ENCODE data around the gene NUP210.

Gene NUP210

DNA sequence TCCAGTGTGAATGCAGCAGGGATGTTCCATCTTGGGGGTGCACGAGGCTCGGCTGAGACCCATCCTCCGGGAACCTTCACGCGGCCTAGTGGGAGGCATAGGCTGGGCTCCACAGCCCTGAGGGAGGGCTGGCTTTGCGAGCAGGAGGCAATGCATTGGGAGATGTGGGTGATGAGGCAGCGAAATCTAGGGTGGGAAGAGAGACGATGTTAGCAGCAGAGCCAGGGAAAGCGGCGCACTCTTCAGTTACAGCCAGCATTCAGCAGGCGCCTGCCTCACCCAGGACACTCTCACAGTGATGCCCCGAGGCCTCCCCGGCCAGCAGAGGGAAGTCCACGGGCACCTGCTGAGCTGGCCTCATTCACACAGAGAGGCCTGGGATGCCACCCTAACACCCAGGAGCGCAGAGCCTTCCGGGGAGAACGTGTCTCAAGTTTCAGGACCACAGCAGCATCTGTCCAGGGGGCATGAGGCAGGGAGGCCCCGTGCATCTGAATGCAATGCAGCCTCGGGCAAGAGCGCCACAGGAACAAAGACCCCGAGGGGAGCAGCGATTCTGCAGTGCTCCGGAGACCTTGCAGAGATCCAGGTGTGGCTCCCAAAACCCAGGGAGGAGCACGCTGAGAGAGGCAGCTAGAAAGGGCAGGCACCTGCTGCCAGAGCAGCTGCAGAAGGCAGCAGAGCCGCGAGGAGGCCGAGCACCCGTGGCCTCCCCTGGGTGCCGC lies 102.4 kb downstream of the NUP210 start:
- DNase-seq, result no peak

DNA sequence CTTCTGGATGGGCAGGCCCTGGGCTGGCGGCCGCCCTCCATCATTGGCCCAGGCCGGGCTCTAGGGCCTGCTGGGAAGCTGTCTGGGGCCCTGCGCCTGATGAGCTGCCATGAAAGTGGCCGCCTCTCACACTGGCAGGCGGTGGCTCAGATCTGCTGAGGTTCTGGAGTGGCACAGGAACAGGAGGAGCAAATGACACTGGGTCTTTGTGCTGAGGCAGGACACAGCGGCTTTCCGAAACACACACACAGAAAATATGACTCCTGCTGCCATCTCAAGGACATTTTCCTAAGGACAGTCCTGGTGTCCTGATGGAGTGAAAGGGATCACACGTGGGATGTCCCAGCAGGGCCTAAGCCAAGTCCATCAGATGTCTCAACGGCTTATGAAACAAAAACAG lies 103.5 kb downstream of the NUP210 start:
- DNase-seq, result no peak

DNA sequence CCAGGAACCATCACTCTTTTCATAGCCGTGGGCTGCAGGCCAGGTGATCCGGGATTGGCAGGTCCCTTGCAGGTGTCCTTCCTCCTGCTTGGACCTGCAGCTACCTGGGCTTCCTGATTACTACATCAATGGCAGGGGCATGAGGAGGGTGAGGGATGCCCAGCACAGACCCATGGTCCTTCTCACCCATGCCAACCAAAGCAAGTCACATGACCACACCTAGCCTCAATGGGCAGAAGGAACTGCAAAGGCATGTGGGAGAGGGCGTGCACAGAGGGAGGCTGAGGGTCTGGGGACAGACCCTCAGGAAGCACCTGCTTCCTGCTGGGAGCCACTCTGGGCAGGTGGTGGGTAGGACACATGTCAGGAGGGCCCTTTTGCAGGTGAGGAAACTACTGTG lies 105.2 kb downstream of the NUP210 start:
- DNase-seq, result no peak

DNA sequence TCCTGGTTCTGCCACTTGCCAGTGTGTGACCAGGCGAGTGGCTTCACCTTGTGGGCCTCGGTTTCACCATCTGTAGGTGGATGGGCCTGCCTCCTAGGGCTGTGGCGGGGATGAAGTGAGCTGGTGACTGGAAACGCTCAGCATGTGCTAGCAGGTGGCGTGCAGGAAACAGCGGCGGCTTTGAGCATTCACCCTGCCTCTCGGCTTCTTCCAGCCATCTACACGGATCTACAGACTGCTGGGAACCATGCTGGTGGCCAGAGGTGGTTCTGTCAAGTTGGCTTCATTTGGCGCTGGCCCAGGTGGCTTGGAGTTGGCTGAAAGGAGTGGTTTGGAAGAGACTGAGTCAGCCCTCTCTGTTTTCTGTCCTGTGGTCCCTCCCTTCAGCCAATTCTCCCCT lies 106.3 kb downstream of the NUP210 start:
- DNase-seq, result no peak

DNA sequence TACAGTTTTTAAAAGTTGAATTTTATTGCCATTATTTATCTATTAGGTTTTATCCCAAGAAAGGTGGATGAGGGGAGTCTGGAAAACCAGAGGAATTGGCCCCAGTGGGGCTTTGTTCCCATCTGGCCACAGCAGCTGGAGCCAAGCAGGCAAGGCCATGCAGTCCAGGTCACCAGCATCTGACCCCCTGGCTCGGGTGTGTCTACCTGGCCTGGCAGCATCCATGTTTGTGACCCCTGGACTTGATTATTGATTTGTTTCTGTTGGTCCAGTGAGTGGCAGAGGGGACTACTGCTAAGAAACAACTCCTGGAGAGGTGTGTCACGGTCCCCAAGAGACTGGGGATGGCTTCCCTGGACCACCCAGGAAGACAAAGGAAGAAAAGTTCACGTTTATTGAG lies 111.1 kb downstream of the NUP210 start:
- no peak for DNase-seq

DNA sequence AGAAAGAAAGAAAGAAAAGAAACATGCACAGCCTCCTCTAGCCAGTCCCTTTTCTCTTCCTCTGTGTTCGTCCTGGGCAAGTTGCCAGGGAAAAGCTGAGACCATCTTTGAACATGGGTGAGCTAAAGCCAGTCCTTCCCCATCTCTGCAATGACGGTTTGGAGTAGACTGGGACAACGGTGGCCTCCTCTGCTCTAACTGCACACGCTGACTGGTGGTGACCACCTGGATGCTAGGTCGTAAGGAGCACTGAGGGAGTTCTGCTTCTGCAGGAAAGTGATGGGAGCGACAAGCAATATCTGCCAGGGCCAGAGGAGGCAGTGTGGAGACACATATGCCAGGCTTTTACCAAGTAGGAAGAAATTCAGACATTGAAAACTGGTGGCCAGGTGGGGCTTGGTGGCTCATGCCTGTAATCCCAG lies 111.7 kb downstream of the NUP210 start:
- no peak for DNase-seq

DNA sequence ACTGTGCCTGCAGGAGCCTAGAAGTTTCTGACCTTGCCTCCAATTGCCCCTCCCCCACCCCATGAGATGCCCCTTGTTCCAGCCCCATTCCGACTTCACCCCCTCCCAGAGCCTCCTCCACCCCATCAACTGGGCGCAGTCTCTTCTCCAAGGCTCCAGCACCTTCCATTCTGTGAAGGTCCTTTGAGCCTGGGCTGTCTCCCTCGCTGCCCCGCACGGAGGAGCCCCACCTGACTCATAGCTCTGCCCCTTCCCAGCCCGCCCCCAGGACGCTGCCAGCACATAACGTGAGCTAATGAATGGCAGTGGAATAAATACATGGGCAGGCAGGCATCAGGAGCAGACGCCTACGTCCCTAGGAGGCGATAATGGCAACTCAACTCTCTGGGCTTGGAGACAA lies 113.1 kb downstream of the NUP210 start:
- no peak for DNase-seq

DNA sequence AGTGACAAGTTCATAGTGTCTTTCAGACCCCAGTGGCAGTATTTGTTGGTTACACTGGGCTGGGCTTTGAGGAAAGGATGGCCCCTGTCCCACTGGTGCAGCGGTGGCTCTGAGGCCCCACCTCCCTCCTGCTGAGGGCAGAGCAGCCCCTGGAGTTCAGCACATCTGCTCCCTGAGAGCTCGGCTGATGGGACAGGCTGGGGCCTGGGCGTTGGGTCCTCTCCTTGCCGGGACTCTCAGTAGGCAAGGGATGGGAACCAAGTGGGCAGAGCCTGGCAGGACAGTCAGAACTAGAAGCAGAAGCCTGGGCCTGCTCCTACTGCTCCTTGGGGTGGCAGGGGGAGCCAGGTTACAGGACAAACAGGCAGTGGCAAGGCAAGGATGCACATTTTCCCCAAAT lies 114.5 kb downstream of the NUP210 start:
- no peak for DNase-seq

DNA sequence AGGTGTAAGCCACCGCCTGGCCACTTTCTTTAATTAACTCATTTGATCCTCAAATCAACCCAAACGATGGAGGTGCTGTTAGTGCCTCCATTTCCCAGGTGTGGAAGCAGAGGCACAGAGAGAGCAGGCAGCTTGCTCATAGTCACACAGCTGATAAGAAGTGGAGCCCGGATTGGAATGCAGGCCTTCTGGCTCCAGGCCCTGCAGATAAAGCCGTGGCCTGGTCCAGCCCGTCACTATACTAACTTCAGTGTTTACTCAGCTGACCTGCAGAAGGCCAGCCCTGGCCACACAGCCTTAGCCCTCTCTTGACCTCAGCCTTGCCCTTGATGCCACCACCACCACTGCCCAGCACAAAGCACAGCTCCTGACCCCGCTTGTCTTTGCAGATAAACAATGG lies 116.7 kb downstream of the NUP210 start:
- DNase-seq, result no peak

DNA sequence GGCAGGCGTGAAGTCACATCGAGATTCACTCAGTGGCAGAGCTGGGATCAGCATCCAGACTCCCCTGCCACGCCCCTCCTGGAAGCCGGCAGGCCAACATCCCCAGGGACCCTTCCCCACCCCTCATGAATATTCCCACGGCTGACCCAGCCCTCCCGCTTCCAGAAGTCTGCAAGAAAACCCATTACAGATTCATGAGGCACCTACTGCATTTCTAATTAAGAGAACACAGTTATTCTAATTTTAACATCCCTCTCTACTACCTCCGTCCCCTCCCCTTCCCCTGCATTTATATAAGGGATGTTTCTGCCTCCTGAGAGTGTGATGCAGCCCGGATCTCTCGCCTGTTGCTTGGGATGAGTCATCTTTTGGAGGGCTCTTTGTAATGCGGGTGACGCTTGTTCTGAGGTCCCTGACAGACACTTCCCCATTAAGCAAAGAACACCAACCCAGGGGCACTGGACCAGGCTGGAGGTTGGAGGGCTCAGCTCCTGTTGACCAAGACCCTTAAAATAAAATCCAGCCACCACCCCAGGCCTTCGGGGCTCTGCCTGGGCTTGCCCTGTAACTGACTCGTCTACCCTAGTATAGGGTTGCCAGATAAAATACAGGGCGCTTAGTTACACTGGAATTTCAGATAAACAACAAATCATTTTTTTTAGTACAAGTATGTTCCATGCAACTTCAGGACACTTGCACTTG lies 118.7 kb downstream of the NUP210 start:
- DNase-seq, result no peak

DNA sequence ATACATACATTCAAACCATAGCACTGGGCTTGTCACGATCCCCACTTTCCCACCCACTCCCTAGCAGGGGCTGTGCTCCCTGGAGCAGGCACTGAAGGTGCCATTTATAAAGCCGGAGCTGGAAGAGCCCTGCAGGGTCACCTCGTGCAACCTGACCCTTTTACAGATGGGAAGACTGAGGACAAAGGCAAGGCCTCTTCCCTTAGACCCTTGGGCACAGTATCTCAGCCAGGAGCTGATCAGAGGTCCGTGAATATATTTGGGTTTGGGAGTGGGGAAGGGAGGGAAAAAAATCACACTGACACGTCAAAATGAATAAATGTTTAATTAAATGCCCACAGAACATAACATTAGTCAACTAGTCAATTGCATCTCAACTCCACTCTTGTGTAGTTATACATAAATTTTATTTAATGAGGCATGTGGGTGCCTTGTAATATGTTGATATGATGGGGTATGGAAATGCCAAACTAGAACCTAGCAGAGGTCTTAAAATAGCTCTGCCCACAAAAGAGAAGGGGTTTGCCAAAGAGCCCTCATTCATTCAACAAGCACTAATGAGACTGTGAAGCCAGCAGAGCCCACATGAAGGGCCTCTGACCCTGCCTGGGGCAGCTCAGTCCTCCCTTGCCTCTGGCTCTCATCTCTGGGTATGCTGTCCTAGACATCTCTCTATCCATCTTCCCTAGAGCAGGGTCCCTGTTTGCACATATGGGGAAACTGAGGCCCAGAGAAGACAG lies 119.4 kb downstream of the NUP210 start:
- DNase-seq, result no peak

DNA sequence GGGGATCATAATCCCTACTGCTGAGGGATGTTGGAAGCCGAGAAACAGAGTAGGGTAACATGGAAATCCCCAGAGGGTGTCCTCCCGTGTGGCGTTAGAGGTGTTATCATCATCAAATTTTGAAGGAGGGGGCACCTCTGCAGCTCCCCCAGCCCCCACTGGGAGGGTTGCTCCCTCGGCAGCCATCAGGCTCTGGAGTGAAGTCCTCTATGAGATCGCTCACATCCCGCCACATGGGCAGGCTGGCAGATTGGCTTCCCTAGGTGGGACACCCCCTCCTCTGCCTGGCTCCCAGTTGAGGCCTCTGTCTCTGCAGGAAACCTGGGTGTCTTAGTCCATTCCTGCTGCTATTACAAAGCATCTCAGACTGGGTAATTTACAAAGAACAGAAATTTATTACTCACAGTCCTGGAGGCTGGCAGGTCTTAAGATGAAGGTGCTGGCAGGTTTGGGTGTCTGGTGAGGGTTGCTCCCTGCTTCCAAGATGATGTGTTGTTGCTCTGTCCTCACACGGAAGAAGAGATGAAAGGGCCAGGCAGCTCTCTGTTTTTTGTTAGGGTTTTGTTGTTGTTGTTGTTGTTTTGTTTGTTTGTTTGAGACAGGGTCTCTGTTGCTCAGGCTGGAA lies 120.5 kb downstream of the NUP210 start:
- DNase-seq, result no peak

DNA sequence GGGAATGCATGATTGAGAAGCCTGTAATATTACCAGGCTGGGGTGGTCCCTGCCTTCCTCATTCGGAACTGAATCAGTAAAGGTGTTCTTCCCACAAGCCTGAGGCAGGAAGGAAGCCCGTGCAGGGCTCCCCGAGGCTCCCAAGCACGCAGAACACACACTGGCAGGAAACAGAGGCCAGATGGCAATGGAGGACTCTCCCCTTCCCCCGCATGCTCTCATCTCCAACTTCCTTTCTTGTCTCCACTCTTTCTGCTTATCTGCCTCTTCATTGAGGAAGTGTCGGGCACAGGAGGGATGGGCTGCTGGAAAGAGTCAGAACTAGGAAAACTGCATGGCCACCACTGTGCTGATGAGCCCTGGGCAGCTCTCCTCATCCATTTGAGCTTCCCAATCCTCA lies 123.5 kb downstream of the NUP210 start:
- no peak for DNase-seq

DNA sequence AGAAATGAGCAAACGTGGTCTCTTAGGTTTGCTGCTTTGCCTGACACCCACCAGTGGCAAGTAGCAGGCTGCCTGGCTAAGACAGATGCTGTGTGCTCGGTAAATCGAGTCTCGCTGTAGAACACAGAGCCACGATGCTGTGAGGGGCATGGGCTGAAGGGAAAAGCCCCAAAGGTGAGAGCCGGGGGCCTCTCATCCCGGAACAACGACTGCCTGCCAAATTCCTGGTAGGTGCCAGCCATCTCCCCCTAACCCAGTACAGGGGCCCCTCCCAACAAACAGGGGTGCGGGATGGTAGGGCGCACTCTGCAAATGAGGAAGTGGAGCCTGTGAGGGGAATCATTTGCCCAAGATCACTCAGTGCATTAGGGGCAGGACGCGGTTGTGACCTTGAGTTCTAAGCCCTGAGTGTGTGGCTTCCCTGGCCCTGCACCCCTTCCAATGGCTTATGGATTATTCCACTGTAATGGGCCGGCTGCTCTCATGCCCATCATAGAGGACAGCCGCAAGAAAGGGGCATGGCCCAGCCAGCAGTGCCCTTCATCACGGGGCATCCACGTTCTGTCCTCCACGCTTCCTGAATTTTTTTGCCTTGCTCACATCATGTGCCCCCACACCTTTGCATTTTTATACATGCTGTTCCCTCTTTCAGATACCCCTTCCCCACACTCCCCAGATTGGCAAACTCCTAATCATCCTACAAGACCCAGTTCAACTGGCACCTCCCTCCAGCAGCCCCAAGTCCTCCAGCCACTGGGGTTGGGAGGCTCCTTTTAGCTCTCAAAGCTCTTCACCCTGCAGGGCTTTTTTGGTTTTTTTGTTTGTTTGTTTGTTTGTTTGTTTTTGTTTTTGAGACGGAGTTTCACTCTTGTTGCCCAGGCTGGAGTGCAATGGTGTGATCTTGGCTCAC lies 125.4 kb downstream of the NUP210 start:
- DNase-seq, result no peak

DNA sequence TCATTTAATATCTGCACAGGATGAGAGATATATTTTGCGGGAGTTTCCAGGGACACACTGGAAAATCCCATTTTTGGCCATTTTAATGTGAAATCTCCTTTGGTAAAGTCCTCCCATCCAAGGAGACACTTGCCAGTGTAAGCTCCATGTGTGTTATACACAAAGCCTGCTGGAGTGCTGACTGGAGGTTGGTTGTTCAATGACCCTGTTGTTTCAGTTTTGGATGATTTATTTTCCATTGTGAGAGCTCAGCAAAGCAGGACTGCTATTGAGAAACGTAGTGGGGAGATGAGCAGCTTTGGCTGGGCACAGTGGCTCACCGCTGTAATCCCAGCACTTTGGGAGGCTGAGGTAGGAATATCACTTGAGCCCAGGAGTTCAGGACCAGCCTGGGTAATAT lies 127.7 kb downstream of the NUP210 start:
- DNase-seq, result no peak

DNA sequence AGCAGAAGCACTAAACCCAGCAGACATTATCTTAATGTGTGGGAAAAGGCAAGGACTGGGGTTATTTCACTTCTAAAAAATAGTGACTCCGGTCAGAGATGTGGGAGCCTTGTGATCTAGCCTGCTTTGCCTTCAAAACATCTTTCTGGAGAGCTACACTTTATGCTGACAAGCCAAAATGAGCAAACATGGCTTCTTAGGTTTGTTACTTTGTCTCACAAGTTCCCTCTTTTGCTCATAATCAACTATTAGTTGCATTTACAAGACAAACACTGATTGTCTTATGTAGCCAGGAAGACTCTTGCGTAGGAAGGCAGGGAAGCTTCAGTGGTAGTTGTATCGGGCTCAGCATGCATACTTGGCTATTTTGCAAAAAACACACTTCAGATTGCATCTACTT lies 129.2 kb downstream of the NUP210 start:
- no peak for DNase-seq

DNA sequence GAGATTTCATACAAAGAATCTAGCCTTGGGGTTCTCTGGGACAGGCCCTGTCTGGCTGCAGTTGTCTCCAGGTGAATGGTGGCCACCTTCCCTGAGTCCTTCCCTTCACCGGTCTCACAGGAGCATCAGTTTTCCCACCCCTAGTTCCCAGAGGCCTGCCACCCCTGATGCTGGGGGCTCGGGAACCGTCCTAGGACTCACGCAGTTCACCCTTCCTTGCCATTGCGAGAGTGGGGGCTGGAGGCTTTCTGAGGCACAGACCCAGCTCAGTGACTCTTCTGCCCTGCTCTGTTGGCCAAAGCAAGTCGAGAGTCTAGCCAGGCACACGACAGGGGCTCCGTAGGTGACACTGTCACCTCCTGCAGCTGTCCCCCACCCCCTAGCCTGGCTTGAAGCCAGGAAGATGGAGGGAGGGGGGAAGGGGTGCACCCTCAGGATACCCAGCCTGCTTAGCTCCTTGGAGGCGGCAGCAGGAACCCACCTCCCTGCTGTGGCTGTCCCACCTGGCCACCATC lies 130.3 kb downstream of the NUP210 start:
- no peak for DNase-seq

DNA sequence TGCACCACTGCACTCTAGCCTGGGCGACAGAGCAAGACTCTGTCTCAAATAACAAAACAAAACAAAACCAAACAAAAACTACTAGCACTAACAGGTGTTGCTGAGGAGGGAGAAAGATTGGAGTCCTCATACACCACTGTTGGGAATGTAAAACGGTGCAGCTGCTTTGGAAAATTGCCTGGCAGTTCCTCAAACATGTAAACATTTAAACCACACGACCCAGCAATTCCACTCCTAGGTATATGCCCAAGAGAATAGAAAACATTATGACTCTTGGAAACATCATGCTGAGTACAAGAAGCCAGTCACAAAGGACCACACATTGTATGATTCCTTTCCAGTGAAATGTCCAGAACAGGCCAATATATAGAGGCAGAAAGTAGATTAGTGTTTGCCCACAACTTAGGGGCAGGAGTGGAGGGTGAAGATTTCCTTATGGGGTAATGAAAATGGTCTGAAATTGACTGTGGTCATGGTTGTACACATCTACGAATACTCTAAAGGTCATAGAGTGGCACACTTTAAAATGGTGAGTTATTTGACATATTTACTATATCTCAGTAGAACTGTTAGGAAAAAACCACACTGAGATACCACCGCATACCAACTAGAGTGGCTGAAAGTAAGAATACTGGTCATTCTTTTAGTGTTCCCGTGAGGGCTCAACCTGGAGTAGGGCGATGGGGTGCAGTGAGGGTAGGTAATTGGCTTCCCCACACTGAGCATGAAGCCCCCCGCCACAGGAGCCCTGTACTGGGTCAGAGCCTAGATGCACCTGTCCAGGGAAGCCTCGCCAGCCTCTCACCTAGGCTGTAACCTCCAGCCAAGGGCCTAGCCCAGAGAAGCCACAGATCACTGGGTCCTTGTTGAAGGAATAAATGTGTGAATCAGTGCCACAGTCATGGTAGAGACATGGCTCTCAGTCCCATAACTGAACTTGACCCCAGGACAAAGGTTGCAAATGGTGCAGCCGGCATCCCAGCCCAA lies 131.1 kb downstream of the NUP210 start:
- no peak for DNase-seq

DNA sequence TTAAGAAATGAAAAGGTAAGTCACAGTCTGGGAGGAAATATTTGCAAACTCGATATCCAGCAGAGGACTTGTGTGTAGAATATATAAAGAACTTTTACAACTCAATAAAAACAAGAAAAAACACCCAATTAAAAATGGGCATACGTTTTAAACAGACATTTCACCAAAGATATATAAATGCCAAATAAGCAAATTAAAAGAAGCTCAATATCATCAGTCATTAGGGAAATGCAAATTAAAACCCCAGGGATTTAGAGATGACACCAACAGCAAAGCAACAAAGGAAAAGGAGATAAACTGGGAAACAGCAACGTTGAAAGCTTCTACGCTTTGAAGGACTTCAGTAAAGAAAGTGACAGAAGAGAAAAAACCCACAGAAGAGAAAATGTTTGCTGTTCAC lies 132.3 kb downstream of the NUP210 start:
- DNase-seq, result no peak

DNA sequence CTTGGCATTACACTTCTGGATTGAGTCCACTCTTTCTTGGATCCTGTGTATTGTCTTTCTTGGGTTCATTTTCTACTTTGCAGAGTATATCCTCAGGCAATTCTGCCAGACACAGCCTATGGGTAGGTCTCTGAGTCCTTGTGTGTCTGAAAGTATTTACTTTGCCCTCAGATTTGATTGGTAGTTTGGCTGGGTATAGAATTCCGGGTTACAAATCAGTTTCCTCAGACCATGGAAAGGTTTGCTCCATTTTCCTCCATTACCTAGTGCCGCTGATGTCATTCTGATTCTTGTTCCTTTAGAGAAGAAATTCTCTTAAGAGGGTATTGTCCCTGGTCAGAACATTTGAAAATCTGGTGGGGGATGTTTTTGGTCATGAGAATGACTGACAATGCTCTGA lies 133.2 kb downstream of the NUP210 start:
- no peak for DNase-seq

DNA sequence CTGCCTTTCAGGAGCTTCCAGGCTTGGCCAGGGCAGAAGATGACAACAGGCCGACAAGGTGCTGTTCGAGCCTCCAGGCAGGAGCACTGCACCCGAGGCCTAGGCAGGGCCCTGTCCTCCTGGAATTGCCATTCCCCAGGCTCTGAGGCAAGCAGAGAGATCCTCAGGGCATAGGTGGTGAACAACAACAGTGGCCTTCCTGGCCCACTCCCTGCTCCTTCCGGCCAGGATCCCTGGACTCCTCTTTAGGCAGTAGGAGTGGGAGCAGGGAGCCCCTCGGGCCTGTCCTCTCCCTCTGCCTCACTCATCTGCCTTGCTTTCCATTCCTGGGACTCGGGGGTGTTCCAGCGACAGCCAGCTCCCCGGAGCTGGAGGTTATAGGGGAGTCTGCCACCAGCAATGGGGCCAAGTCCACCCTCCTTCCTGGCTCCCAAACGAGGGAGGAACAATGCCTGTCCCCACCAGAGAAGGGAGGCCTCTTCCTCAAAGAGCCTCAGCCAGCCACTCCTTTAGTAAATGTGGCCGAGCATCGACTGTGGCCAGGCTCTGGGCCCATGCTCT lies 135.0 kb downstream of the NUP210 start:
- DNase-seq, result no peak
